Fibroblast of the conjunctiva (primary cell): ENCODE measurements around the gene SLC22A16.

Source experiments
- DNase-seq: peaks from one replicate; pipeline ENCODE4 v3.0.0-alpha.2; 2010; ENCODE audit warnings: low read depth

SLC22A16 gene

DNA sequence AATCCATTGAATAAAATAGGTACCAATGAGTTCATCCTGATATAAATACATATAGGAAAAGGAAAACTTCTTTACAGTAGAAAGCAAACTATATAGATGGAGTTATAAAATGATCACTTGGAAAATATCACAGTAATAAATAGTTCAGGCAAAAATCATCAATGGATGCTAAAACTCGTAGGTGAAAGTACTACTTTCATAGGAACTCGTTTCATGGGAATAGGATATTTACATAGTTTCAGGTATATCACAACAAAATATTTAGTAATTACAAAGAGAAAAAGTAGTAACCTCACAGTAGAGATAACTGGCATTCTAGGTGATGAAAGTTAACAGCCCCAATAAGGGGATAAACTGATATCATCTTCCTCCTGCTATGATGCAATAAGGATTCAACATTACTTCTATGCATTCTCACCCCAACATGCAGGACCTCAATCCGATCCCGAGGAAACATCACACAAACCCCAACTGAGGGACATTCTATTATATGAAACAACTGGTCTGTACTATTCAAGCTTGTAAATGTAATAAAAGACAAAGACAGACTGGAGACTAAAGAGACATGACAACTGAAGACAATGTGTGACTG, 74.7 kb downstream of the SLC22A16 start:
- DNase-seq, result no peak

DNA sequence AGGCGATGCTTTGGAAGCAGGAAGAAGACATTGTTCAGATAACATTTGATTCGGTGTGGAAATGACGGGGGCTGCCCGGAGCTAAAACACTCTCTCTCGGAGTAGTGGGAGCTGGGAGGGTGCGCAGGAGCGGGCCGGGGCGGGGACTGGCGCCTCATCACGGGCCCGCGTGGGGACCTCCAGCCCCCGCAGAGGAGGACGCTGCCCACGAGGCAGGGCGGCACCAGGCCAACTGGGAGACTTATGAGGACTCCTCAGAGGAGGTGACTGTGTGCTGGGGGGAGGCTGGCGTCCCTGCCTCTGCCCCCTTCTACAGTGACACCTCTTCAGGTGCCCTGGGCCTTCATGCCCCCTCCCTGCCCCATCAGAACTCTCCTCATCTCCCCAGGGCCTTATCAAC, 76.2 kb downstream of the SLC22A16 start:
- no peak for DNase-seq

GRCh38 chr6:110399219-110400071, 77.0 kb downstream of the SLC22A16 start:
- no peak for DNase-seq

GRCh38 chr6:110398778-110399177, 77.6 kb downstream of the SLC22A16 start:
- no peak for DNase-seq

- DNase-seq, result no peak
Observed at GRCh38 chr6:110395221-110395620, 81.2 kb downstream of the SLC22A16 start.

GRCh38 chr6:110394409-110394808, 82.0 kb downstream of the SLC22A16 start:
- no peak for DNase-seq

GRCh38 chr6:110392727-110393126, 83.7 kb downstream of the SLC22A16 start:
- DNase-seq, result no peak

DNA sequence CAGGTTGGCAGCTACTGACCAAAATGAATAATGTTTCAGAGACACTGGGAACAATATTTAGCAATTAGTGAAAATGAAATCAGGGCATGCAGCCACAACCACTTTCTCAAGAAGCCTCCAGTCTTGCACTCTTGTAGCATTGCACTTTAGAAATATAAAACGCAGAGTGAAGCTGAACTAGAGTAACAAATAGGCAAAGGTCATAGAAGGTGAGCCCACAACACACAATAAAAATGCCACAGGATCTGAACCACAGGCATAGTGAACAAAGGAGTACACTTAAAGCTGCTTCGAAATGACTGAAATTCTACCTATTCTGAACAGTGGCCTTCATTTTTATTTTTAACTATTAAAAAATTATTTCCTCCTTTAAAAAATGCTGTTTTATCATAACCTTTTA, 86.0 kb downstream of the SLC22A16 start:
- DNase-seq, result no peak

- DNase-seq, result no peak
Observed at GRCh38 chr6:110389689-110390382, 86.6 kb downstream of the SLC22A16 start.

DNA sequence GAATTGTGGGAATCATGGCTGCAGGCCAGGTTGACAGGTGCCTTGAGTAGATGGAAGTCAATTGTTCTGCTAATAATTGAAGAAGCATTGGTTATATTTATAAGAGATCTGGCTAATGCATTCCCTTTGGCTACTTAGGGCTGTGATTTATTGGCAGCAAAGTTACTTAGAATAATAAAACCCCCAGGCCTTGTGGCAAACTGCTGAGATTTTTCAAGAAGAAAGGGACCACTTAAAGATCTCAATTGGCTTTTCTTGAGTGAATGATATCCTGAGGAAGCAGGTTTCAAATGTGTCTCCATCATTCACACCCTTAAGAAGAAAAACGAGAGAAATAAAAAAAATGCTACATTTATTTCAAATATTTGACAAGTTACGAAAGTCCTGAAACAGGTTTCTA, 88.4 kb downstream of the SLC22A16 start:
- no peak for DNase-seq

GRCh38 chr6:110385458-110385863, 91.0 kb downstream of the SLC22A16 start:
- DNase-seq, result no peak

DNA sequence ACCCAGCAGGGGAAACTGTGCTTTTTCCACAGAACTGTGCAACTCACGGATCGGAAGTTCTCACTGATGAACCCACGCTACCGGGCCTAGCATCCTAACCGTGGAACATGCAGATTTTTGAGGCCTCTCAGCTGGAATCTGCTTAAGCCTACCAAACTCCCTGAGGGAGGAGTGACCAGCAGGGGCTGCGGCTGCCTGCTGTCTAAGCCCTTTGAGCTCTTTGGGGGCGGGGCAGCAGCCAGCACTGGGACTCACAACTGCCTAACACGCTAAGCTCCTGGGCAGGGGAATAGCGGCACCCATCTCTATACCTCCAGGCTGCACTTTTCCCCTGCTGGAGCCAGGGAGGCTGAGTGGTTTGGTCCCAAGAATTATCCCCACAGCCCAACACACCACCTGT, 97.9 kb downstream of the SLC22A16 start:
- DNase-seq, result no peak
